HepG2 (cell line): Measurements from ENCODE around the gene THY1. TPM values are rescaled to one million over a fixed set of nuclear protein-coding genes. Genes with fewer than 3 reads are reported as not detected.

Source experiments
- HDAC6 ChIP-seq: fragments of 200-600 bp; sonication (generic); IDR thresholded peaks from 2 replicates; pipeline ENCODE4 v1.7.0; 2017; ENCODE audit warnings: mild to moderate bottlenecking, antibody characterized with exemption, low read length, low read depth
- HNRNPUL1 ChIP-seq: fragments of 200-400 bp; formaldehyde crosslinking; IDR thresholded peaks from 2 replicates; pipeline ENCODE4 v1.6.1; 2017; ENCODE audit warnings: low read depth, mild to moderate bottlenecking, low read length, moderate library complexity
- KLF12 ChIP-seq: sonication (generic); formaldehyde crosslinking; IDR thresholded peaks from 2 replicates; pipeline ENCODE4 v1.4.0; 2020; ENCODE audit warnings: missing genetic modification reagents, borderline replicate concordance
- MATR3 ChIP-seq: sonication (generic); formaldehyde crosslinking; IDR thresholded peaks from 2 replicates; pipeline ENCODE4 v1.4.0; 2020; ENCODE audit warnings: missing genetic modification reagents
- MLX ChIP-seq: IDR thresholded peaks from 2 replicates; pipeline ENCODE4 v1.6.1; 2016
- NFRKB ChIP-seq: fragments of 450-650 bp; IDR thresholded peaks from 2 replicates; pipeline ENCODE4 v1.6.1; 2017
- PRDM4 ChIP-seq: sonication (generic); formaldehyde crosslinking; IDR thresholded peaks from 2 replicates; pipeline ENCODE4 v1.9.0; 2021; ENCODE audit warnings: missing genetic modification reagents, borderline replicate concordance
- RAD21 ChIP-seq: fragments of 450-650 bp; formaldehyde crosslinking; IDR thresholded peaks from 2 replicates; pipeline ENCODE4 v1.5.0; 2020; ENCODE audit warnings: mild to moderate bottlenecking
- RNF219 ChIP-seq: sonication (generic); formaldehyde crosslinking; IDR thresholded peaks from 2 replicates; pipeline ENCODE4 v1.5.0; 2020; ENCODE audit warnings: mild to moderate bottlenecking, missing genetic modification reagents
- SRSF4 ChIP-seq: fragments of 200-400 bp; formaldehyde crosslinking; IDR thresholded peaks from one replicate; pipeline ENCODE4 v1.6.1; 2018; ENCODE audit warnings: mild to moderate bottlenecking, low read depth, low read length, moderate library complexity; ENCODE audit not compliant: poor library complexity, severe bottlenecking
- TEAD3 ChIP-seq: optimal IDR thresholded peaks from 2 replicates; pipeline ENCODE3; 2016; ENCODE audit warnings: borderline replicate concordance
- THYN1 ChIP-seq: sonication (generic); formaldehyde crosslinking; IDR thresholded peaks from 2 replicates; pipeline ENCODE4 v1.8.1; 2023; ENCODE audit warnings: low read depth, mild to moderate bottlenecking, moderate library complexity, missing genetic modification reagents, borderline replicate concordance
- TOE1 ChIP-seq: sonication (generic); formaldehyde crosslinking; IDR thresholded peaks from 2 replicates; pipeline ENCODE4 v1.4.0; 2020; ENCODE audit warnings: mild to moderate bottlenecking, missing genetic modification reagents
- ZFP1 ChIP-seq: IDR thresholded peaks from 2 replicates; pipeline ENCODE4 v1.6.1; 2016
- ZNF24 ChIP-seq: fragments of 450-650 bp; IDR thresholded peaks from 2 replicates; pipeline ENCODE4 v1.6.1; 2017; ENCODE audit warnings: antibody characterized with exemption, mild to moderate bottlenecking
- ZNF251 ChIP-seq: sonication (generic); formaldehyde crosslinking; IDR thresholded peaks from 2 replicates; pipeline ENCODE4 v1.9.0; 2021; ENCODE audit warnings: mild to moderate bottlenecking, missing genetic modification reagents
- ZNF292 ChIP-seq: sonication (generic); formaldehyde crosslinking; IDR thresholded peaks from 2 replicates; pipeline ENCODE4 v1.8.1; 2022; ENCODE audit warnings: mild to moderate bottlenecking, low read depth, missing genetic modification reagents, borderline replicate concordance
- ZNF567 ChIP-seq: sonication (generic); formaldehyde crosslinking; IDR thresholded peaks from 2 replicates; pipeline ENCODE4 v1.8.1; 2023; ENCODE audit warnings: mild to moderate bottlenecking, missing genetic modification reagents, borderline replicate concordance
- ZNF605 ChIP-seq: sonication (generic); formaldehyde crosslinking; IDR thresholded peaks from 2 replicates; pipeline ENCODE4 v1.8.0; 2022; ENCODE audit warnings: mild to moderate bottlenecking, missing genetic modification reagents
- ZNF766 ChIP-seq: sonication (generic); formaldehyde crosslinking; IDR thresholded peaks from 2 replicates; pipeline ENCODE4 v1.5.0; 2020; ENCODE audit warnings: missing genetic modification reagents, borderline replicate concordance
- ZSCAN25 ChIP-seq: sonication (generic); formaldehyde crosslinking; IDR thresholded peaks from 2 replicates; pipeline ENCODE4 v1.8.0; 2022; ENCODE audit warnings: mild to moderate bottlenecking, missing genetic modification reagents
- polyA plus RNA-seq, 8 experiments: library from polyadenylated mRNA; depleted of rRNA in 3 of 8; stranded (reverse) in 7 of 8; unstranded in 1 of 8; fragments of >200 nt; fragmentation: Illumina TruSeq in 4 of 8; extraction: Trizol in 4 of 8; gene quantifications; 2 replicates each; pipeline versions ENCODE4 v1.2.1 to v1.2.3, GENCODE V29; 2011 to 2016; ENCODE audit warnings: low read depth in 4 of 8, missing spikeins in 1 of 8, mixed read lengths in 1 of 8; ENCODE audit not compliant: insufficient read depth in 1 of 8
- total RNA-seq, 5 experiments: library from RNA; depleted of rRNA; stranded (reverse); fragments of >200 nt; fragmentation: Illumina TruSeq; extraction: Trizol; gene quantifications; 2 replicates each; pipeline ENCODE4 v1.2.3, GENCODE V29; 2016; ENCODE audit warnings: low read depth in 1 of 5
- TF ChIP-seq, protein P1 (sequence below): sonication (generic); formaldehyde crosslinking; IDR thresholded peaks from 2 replicates; pipeline ENCODE4 v1.5.0; 2020; ENCODE audit warnings: missing genetic modification reagents
- TF ChIP-seq, protein P2 (sequence below): IDR thresholded peaks from 2 replicates; pipeline ENCODE4 v1.6.1; 2018; ENCODE audit warnings: missing genetic modification reagents

THY1 gene
- total and polyA plus RNA-seq, 2 of the 13 experiments (the other 11 are each of a cell fraction or from before 2014, with no cell fraction given): not detected

DNA sequence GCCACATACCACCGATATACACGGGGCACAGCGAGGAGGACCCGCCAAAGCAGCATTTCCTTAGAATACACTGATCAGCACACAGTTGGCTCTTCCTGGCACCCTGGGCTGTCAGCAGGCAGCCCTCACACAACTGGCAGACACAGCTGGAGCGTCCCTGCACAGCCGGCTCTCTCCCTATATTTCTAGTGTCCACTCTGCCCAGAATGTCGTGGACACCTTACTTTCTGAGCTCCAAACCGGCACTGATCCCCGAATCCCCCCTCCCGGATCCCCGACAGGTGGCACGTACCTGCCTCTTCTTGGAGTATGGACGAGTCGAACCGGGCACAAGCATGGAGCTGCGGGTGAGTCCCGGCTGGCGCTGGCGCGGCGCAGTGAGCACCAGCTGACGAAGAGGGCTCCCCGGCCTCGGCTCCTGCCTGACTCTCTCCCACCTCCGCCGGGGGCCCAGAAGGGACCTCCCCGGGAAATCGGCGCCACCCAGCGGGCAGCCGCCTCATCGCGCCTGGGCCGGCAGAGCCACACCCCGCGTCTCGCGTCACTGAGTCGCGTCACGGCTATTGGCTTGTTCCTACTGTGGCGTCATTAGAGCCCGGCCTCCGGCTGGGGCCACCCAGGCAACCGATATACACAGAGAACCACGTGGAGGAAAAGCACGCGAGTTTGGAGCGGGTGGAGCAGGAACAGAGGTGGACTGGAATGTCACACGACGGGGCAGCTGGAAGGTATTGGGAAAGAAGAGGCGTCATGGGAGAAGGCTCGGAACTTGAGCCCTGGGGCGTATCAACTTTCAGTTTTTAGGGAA, 41.6 kb downstream of the THY1 start, which contains the start of gene USP2 (continued):
- no peak for TF ChIP-seq ZNF24
- TF ChIP-seq PRDM4 (CRISPR knock-in tag): no peak
- no peak for TF ChIP-seq THYN1 (CRISPR knock-in tag)
- no peak for TF ChIP-seq ZNF567 (CRISPR knock-in tag)
- peak; percentile 94 for TF ChIP-seq RAD21 (CRISPR knock-in tag)
- TF ChIP-seq, protein P1, sequence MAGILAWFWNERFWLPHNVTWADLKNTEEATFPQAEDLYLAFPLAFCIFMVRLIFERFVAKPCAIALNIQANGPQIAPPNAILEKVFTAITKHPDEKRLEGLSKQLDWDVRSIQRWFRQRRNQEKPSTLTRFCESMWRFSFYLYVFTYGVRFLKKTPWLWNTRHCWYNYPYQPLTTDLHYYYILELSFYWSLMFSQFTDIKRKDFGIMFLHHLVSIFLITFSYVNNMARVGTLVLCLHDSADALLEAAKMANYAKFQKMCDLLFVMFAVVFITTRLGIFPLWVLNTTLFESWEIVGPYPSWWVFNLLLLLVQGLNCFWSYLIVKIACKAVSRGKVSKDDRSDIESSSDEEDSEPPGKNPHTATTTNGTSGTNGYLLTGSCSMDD: no peak
- TF ChIP-seq MATR3: no peak
- TF ChIP-seq ZNF251 (CRISPR knock-in tag): no peak
- TF ChIP-seq ZNF766 (CRISPR knock-in tag): peak; percentile 74; the same call in 1 of the 2 replicates
- TF ChIP-seq ZSCAN25 (CRISPR knock-in tag): peak; percentile 19; the same call in 1 of the 2 replicates
- TF ChIP-seq, protein P2, sequence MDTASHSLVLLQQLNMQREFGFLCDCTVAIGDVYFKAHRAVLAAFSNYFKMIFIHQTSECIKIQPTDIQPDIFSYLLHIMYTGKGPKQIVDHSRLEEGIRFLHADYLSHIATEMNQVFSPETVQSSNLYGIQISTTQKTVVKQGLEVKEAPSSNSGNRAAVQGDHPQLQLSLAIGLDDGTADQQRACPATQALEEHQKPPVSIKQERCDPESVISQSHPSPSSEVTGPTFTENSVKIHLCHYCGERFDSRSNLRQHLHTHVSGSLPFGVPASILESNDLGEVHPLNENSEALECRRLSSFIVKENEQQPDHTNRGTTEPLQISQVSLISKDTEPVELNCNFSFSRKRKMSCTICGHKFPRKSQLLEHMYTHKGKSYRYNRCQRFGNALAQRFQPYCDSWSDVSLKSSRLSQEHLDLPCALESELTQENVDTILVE (CRISPR knock-in tag): peak; percentile 76
- TF ChIP-seq KLF12: peak; percentile 81; the same call in 1 of the 2 replicates
- no peak for TF ChIP-seq HNRNPUL1
- peak; percentile 61 for TF ChIP-seq MLX
- TF ChIP-seq SRSF4: no peak
- peak; percentile 85 for TF ChIP-seq ZNF292
- peak; percentile 64; the same call in 1 of the 2 replicates for TF ChIP-seq TOE1 (CRISPR knock-in tag)
- peak; percentile 82; the same call in 1 of the 2 replicates for TF ChIP-seq ZFP1 (CRISPR knock-in tag)
- TF ChIP-seq ZNF605: peak; percentile 69; the same call in 1 of the 2 replicates
- peak; percentile 52 for TF ChIP-seq TEAD3 (CRISPR knock-in tag)
- TF ChIP-seq RNF219 (CRISPR knock-in tag): no peak
- TF ChIP-seq NFRKB: no peak
- no peak for TF ChIP-seq HDAC6
